GM23338 (cell line): ENCODE data around the gene COMMD8. TPM values are rescaled to one million over a fixed set of nuclear protein-coding genes. Genes with fewer than 3 reads are reported as not detected.

Experiments used
- ATAC-seq: fragments of 200-7000 bp; cut with Tn5 transposase; 3 replicates; pipeline ENCODE4 v1.9.1; 2020
- DNase-seq: peaks from one replicate; pipeline ENCODE4 v3.0.0-alpha.2; 2015; ENCODE audit warnings: low spot score
- H2AFZ ChIP-seq: fragments of 200-600 bp; sonication (generic); 2 replicates; pipeline ENCODE4 v1.8.0; 2016; ENCODE audit warnings: antibody characterized with exemption, mild to moderate bottlenecking, moderate library complexity
- H3F3A ChIP-seq: fragments of 200-600 bp; sonication (generic); replicated peaks from 2 replicates; pipeline ENCODE4 v1.8.0; 2017; ENCODE audit warnings: antibody characterized with exemption, mixed run types, low read depth
- H3K27ac ChIP-seq: fragments of 200-600 bp; sonication (generic); 2 replicates; pipeline ENCODE4 v1.6.1; 2016; ENCODE audit warnings: low read depth
- H3K27me3 ChIP-seq: fragments of 200-600 bp; sonication (generic); 2 replicates; pipeline ENCODE4 v1.8.0; 2016; ENCODE audit warnings: mild to moderate bottlenecking, mixed run types, moderate library complexity; ENCODE audit not compliant: insufficient read depth
- H3K36me3 ChIP-seq: fragments of 200-600 bp; sonication (generic); 2 replicates; pipeline ENCODE4 v1.8.0; 2016; ENCODE audit warnings: mild to moderate bottlenecking; ENCODE audit not compliant: insufficient read depth
- H3K4me1 ChIP-seq: fragments of 200-600 bp; sonication (generic); 2 replicates; pipeline ENCODE4 v1.8.0; 2016; ENCODE audit warnings: mild to moderate bottlenecking, moderate library complexity; ENCODE audit not compliant: insufficient read depth
- H3K4me2 ChIP-seq: fragments of 200-600 bp; sonication (generic); 2 replicates; pipeline ENCODE4 v1.7.1; 2017; ENCODE audit warnings: mixed run types
- H3K4me3 ChIP-seq: fragments of 200-600 bp; sonication (generic); 2 replicates; pipeline ENCODE4 v1.6.1; 2016; ENCODE audit warnings: mixed run types
- H3K79me2 ChIP-seq: fragments of 200-600 bp; sonication (generic); replicated peaks from 2 replicates; pipeline ENCODE4 v1.8.0; 2017; ENCODE audit warnings: mild to moderate bottlenecking; ENCODE audit not compliant: insufficient read depth
- H3K9me2 ChIP-seq: fragments of 200-600 bp; sonication (generic); 2 replicates; pipeline ENCODE4 v1.8.0; 2017; ENCODE audit not compliant: insufficient read depth
- H4K20me1 ChIP-seq: fragments of 200-600 bp; sonication (generic); replicated peaks from 2 replicates; pipeline ENCODE4 v1.8.0; 2017; ENCODE audit warnings: mild to moderate bottlenecking; ENCODE audit not compliant: insufficient read depth
- H3K27ac Mint-ChIP-seq: 2 replicates; pipeline ENCODE4 v1.8.0; 2020; ENCODE audit warnings: inconsistent platforms, mild to moderate bottlenecking, moderate library complexity, mixed read lengths
- H3K27me3 Mint-ChIP-seq: 3 replicates; pipeline ENCODE4 v1.8.0; 2022; ENCODE audit warnings: low read depth, mild to moderate bottlenecking, moderate library complexity, mixed read lengths, inconsistent platforms; ENCODE audit not compliant: insufficient read depth, poor library complexity
- H3K36me3 Mint-ChIP-seq: 3 replicates; pipeline ENCODE4 v1.8.0; 2021; ENCODE audit warnings: low read depth, mild to moderate bottlenecking, inconsistent platforms, moderate library complexity, mixed read lengths
- H3K4me1 Mint-ChIP-seq: 3 replicates; pipeline ENCODE4 v1.8.0; 2020; ENCODE audit warnings: mild to moderate bottlenecking, inconsistent platforms, mixed read lengths
- H3K4me3 Mint-ChIP-seq: 3 replicates; pipeline ENCODE4 v1.8.0; 2021; ENCODE audit warnings: moderate library complexity, mild to moderate bottlenecking, inconsistent platforms, mixed read lengths
- H3K9me3 Mint-ChIP-seq: 3 replicates; pipeline ENCODE4 v1.8.0; 2020; ENCODE audit warnings: moderate library complexity, mild to moderate bottlenecking, inconsistent platforms, mixed read lengths
- CREB1 ChIP-seq: fragments of 250-450 bp; sonication (Bioruptor Pico); IDR thresholded peaks from 2 replicates; pipeline ENCODE4 v1.5.0; 2020; ENCODE audit warnings: low read depth, mild to moderate bottlenecking, moderate library complexity
- EZH2 ChIP-seq: fragments of 200-600 bp; sonication (generic); IDR thresholded peaks from one replicate; pipeline ENCODE4 v1.8.0; 2017; ENCODE audit warnings: antibody characterized with exemption, mild to moderate bottlenecking, low read depth; ENCODE audit not compliant: unreplicated experiment
- JUNB ChIP-seq: IDR thresholded peaks from one replicate; pipeline ENCODE4 v1.6.1; 2016; ENCODE audit warnings: antibody characterized with exemption; ENCODE audit not compliant: unreplicated experiment
- POLR2AphosphoS5 ChIP-seq: IDR thresholded peaks from 2 replicates; pipeline ENCODE4 v1.6.1; 2016; ENCODE audit warnings: antibody characterized with exemption, low read depth
- ZNF114 ChIP-seq: fragments of 250-450 bp; sonication (Bioruptor Pico); IDR thresholded peaks from 2 replicates; pipeline ENCODE4 v1.5.0; 2020; ENCODE audit warnings: mild to moderate bottlenecking, moderate library complexity
- ZNF331 ChIP-seq: fragments of 250-450 bp; sonication (Bioruptor Pico); IDR thresholded peaks from 2 replicates; pipeline ENCODE4 v1.5.0; 2020; ENCODE audit warnings: low read depth, mild to moderate bottlenecking, moderate library complexity
- polyA plus RNA-seq: library from polyadenylated mRNA; unstranded; fragments of >200 nt; fragmentation: Nextera tagmentation; extraction: Ambion mirVana; gene quantifications from 2 replicates; pipeline ENCODE4 v1.2.1, GENCODE V29; 2016
- total RNA-seq: library from RNA; depleted of rRNA; stranded (reverse); fragments of >200 nt; shearing (Covaris generic); gene quantifications from 2 replicates; pipeline ENCODE4 v1.2.3, GENCODE V29; 2014
- TF ChIP-seq, protein P1 (sequence below): IDR thresholded peaks from one replicate; pipeline ENCODE4 v1.6.1; 2018; ENCODE audit warnings: antibody characterized with exemption; ENCODE audit not compliant: unreplicated experiment
- TF ChIP-seq, protein P2 (sequence below), 2 experiments: fragments of 200-600 bp in 1 of 2; sonication (generic) in 1 of 2; conservative IDR thresholded peaks; 2 replicates each; pipeline versions ENCODE4 v1.5.1 to v1.6.1; 2016 to 2017; ENCODE audit warnings: antibody characterized with exemption in 2 of 2, low read depth in 2 of 2, mild to moderate bottlenecking in 2 of 2, moderate library complexity in 1 of 2
- TF ChIP-seq, protein P3 (sequence below): fragments of 250-450 bp; sonication (Bioruptor Pico); IDR thresholded peaks from 2 replicates; pipeline ENCODE4 v1.5.0; 2020; ENCODE audit warnings: mild to moderate bottlenecking, moderate library complexity

Gene COMMD8
- total and polyA plus RNA-seq, 2 experiments from 2014 or later: 8.4 to 20.6 TPM

DNA sequence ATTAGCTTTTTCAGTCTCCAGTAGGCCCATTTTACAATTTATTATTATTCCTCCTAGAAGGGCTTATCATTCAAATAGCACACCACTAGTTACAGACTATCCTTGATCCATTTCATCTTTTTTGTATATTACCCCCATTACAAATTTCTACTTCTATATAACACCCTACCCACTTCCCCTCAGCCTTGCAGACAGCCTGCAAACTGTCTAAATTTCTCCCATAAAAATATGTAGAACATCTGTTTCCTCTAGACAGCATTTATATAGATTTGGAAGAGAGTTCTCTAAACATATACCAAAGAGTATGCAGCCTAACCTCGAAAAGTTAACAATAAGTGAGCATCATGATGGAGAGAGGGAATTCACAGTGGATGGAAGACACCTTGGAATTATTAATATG, 30.8 kb downstream of the COMMD8 start:
- Histone ChIP-seq H3K79me2 (no peaks in the 10 kb centered on the region), H3F3A (no peaks in the 10 kb centered on the region), H3K27me3 (no peaks in the 10 kb centered on the region), H2AFZ (no peak overlapping the region), H3K36me3 (no peaks in the 10 kb centered on the region), H3K4me1 (peaks cover 11% of the 10 kb centered on the region), H3K9me2 (no peaks in the 10 kb centered on the region), H3K4me3 (no peak overlapping the region), H3K27ac (no peak overlapping the region), H3K4me2 (no peak overlapping the region), H4K20me1 (no peaks in the 10 kb centered on the region)
- no peak for TF ChIP-seq ZNF114 (CRISPR knock-in tag)
- TF ChIP-seq ZNF331 (CRISPR knock-in tag): no peak
- TF ChIP-seq, protein P1, sequence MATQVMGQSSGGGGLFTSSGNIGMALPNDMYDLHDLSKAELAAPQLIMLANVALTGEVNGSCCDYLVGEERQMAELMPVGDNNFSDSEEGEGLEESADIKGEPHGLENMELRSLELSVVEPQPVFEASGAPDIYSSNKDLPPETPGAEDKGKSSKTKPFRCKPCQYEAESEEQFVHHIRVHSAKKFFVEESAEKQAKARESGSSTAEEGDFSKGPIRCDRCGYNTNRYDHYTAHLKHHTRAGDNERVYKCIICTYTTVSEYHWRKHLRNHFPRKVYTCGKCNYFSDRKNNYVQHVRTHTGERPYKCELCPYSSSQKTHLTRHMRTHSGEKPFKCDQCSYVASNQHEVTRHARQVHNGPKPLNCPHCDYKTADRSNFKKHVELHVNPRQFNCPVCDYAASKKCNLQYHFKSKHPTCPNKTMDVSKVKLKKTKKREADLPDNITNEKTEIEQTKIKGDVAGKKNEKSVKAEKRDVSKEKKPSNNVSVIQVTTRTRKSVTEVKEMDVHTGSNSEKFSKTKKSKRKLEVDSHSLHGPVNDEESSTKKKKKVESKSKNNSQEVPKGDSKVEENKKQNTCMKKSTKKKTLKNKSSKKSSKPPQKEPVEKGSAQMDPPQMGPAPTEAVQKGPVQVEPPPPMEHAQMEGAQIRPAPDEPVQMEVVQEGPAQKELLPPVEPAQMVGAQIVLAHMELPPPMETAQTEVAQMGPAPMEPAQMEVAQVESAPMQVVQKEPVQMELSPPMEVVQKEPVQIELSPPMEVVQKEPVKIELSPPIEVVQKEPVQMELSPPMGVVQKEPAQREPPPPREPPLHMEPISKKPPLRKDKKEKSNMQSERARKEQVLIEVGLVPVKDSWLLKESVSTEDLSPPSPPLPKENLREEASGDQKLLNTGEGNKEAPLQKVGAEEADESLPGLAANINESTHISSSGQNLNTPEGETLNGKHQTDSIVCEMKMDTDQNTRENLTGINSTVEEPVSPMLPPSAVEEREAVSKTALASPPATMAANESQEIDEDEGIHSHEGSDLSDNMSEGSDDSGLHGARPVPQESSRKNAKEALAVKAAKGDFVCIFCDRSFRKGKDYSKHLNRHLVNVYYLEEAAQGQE: no peak
- TF ChIP-seq, protein P2, sequence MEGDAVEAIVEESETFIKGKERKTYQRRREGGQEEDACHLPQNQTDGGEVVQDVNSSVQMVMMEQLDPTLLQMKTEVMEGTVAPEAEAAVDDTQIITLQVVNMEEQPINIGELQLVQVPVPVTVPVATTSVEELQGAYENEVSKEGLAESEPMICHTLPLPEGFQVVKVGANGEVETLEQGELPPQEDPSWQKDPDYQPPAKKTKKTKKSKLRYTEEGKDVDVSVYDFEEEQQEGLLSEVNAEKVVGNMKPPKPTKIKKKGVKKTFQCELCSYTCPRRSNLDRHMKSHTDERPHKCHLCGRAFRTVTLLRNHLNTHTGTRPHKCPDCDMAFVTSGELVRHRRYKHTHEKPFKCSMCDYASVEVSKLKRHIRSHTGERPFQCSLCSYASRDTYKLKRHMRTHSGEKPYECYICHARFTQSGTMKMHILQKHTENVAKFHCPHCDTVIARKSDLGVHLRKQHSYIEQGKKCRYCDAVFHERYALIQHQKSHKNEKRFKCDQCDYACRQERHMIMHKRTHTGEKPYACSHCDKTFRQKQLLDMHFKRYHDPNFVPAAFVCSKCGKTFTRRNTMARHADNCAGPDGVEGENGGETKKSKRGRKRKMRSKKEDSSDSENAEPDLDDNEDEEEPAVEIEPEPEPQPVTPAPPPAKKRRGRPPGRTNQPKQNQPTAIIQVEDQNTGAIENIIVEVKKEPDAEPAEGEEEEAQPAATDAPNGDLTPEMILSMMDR (conservative IDR thresholded peaks at IDR 0.05; ENCODE audit: low read depth in 2 of 2): no peak
- TF ChIP-seq, protein P3, sequence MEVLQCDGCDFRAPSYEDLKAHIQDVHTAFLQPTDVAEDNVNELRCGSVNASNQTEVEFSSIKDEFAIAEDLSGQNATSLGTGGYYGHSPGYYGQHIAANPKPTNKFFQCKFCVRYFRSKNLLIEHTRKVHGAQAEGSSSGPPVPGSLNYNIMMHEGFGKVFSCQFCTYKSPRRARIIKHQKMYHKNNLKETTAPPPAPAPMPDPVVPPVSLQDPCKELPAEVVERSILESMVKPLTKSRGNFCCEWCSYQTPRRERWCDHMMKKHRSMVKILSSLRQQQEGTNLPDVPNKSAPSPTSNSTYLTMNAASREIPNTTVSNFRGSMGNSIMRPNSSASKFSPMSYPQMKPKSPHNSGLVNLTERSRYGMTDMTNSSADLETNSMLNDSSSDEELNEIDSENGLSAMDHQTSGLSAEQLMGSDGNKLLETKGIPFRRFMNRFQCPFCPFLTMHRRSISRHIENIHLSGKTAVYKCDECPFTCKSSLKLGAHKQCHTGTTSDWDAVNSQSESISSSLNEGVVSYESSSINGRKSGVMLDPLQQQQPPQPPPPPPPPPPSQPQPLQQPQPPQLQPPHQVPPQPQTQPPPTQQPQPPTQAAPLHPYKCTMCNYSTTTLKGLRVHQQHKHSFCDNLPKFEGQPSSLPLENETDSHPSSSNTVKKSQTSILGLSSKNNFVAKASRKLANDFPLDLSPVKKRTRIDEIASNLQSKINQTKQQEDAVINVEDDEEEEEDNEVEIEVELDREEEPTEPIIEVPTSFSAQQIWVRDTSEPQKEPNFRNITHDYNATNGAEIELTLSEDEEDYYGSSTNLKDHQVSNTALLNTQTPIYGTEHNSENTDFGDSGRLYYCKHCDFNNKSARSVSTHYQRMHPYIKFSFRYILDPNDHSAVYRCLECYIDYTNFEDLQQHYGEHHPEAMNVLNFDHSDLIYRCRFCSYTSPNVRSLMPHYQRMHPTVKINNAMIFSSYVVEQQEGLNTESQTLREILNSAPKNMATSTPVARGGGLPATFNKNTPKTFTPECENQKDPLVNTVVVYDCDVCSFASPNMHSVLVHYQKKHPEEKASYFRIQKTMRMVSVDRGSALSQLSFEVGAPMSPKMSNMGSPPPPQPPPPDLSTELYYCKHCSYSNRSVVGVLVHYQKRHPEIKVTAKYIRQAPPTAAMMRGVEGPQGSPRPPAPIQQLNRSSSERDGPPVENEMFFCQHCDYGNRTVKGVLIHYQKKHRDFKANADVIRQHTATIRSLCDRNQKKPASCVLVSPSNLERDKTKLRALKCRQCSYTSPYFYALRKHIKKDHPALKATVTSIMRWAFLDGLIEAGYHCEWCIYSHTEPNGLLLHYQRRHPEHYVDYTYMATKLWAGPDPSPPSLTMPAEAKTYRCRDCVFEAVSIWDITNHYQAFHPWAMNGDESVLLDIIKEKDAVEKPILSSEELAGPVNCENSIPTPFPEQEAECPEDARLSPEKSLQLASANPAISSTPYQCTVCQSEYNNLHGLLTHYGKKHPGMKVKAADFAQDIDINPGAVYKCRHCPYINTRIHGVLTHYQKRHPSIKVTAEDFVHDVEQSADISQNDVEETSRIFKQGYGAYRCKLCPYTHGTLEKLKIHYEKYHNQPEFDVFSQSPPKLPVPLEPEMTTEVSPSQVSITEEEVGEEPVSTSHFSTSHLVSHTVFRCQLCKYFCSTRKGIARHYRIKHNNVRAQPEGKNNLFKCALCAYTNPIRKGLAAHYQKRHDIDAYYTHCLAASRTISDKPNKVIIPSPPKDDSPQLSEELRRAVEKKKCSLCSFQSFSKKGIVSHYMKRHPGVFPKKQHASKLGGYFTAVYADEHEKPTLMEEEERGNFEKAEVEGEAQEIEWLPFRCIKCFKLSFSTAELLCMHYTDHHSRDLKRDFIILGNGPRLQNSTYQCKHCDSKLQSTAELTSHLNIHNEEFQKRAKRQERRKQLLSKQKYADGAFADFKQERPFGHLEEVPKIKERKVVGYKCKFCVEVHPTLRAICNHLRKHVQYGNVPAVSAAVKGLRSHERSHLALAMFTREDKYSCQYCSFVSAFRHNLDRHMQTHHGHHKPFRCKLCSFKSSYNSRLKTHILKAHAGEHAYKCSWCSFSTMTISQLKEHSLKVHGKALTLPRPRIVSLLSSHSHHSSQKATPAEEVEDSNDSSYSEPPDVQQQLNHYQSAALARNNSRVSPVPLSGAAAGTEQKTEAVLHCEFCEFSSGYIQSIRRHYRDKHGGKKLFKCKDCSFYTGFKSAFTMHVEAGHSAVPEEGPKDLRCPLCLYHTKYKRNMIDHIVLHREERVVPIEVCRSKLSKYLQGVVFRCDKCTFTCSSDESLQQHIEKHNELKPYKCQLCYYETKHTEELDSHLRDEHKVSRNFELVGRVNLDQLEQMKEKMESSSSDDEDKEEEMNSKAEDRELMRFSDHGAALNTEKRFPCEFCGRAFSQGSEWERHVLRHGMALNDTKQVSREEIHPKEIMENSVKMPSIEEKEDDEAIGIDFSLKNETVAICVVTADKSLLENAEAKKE (CRISPR knock-in tag): no peak
- no peak for TF ChIP-seq EZH2
- TF ChIP-seq CREB1 (CRISPR knock-in tag): no peak
- no peak for TF ChIP-seq JUNB
- TF ChIP-seq POLR2AphosphoS5: no peak
- no peak for DNase-seq
- Mint-ChIP-seq H3K4me3 (no peak overlapping the region), H3K27ac (no peak overlapping the region), H3K4me1 (peaks cover 10% of the 10 kb centered on the region), H3K27me3 (no peaks in the 10 kb centered on the region), H3K9me3 (no peaks in the 10 kb centered on the region), H3K36me3 (no peaks in the 10 kb centered on the region)
- no peak for ATAC-seq
